ENCODE results near the gene C1orf159.

The C1orf159 gene

GRCh38 chr1:1115786-1116700 lies at the start of gene C1orf159:
TSS of gene C1orf159 (minus strand) at chr1:1116089. CDS start at chr1:1091543, 24,546 bp downstream.
- no peaks in the 10 kb centered on the region for H3K9me3 ChIP-seq (replicated peaks; ENCODE audit: insufficient read depth, low read length)
- no peaks in the 10 kb centered on the region for H3K9me2 ChIP-seq (replicated peaks; ENCODE audit: insufficient read depth, low read length)
- no peaks in the 10 kb centered on the region for H3F3A ChIP-seq (ENCODE audit: insufficient read depth, low read length)
- peak; percentile 97 for DNase-seq
- H3K27ac ChIP-seq (ENCODE audit: low read length) = no peak within 1 kb of the TSS
- peak within 1 kb of the TSS; percentile 45; the same call in 1 of the 2 replicates for H3K9ac ChIP-seq (ENCODE audit: low read length)
- no peaks in the 10 kb centered on the region for H4K20me1 ChIP-seq (ENCODE audit: insufficient read depth, low read length)
- H3K4me1 ChIP-seq (ENCODE audit: low read length) = no peaks in the 10 kb centered on the region
- TF ChIP-seq, protein P1, sequence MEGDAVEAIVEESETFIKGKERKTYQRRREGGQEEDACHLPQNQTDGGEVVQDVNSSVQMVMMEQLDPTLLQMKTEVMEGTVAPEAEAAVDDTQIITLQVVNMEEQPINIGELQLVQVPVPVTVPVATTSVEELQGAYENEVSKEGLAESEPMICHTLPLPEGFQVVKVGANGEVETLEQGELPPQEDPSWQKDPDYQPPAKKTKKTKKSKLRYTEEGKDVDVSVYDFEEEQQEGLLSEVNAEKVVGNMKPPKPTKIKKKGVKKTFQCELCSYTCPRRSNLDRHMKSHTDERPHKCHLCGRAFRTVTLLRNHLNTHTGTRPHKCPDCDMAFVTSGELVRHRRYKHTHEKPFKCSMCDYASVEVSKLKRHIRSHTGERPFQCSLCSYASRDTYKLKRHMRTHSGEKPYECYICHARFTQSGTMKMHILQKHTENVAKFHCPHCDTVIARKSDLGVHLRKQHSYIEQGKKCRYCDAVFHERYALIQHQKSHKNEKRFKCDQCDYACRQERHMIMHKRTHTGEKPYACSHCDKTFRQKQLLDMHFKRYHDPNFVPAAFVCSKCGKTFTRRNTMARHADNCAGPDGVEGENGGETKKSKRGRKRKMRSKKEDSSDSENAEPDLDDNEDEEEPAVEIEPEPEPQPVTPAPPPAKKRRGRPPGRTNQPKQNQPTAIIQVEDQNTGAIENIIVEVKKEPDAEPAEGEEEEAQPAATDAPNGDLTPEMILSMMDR (IDR thresholded peaks at IDR 0.05; ENCODE audit: low read length) = no peak
- TF ChIP-seq EZH2phosphoT487 (IDR thresholded peaks at IDR 0.05; ENCODE audit: low read length) (no peak), EZH2 (optimal IDR thresholded peaks at IDR 0.05; ENCODE audit: low read depth, low read length) (no peak)
- H2AFZ ChIP-seq (ENCODE audit: low read length) = peak within 1 kb of the TSS; percentile 63; the same call in 1 of the 2 replicates
- H3K4me3 ChIP-seq (ENCODE audit: low read length) = peak within 1 kb of the TSS; percentile 80
- 0 out of 2 replicates have a peak, but pooled peaks cover 3% of the 10 kb centered on the region for H3K36me3 ChIP-seq (replicated peaks; ENCODE audit: insufficient read depth, low read length)
- H3K27me3 ChIP-seq (replicated peaks; ENCODE audit: insufficient read depth, low read length) = peaks cover 40% of the 10 kb centered on the region
- peaks cover 12% of the 10 kb centered on the region; the same call in 1 of the 2 replicates for H3K79me2 ChIP-seq (ENCODE audit: low read length)
- peak within 1 kb of the TSS; percentile 90 for H3K4me2 ChIP-seq (ENCODE audit: low read depth, low read length)

DNA sequence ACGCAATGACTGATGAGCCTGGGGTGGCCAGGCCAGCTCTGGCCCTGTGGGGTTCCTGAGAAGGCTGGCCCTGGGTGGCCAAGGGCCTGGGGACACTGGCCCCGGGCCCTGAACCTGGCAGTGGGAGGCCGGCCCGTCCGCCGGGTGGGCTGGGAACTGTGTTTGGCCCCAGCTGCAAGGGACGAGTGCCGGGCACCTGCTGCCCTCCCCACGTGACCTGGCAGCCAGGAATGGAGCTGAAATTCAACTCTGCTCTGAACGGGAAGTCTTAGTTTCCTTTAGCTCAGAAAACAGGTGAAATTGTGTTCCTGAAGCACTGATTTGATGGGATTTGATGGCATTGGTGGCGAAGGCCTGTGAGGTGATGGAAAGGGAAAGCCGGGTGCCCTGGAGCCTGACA lies 49.6 kb upstream of the C1orf159 start:
- Histone ChIP-seq H2AFZ (ENCODE audit: low read length) (no peak overlapping the region), H3K36me3 (replicated peaks; ENCODE audit: insufficient read depth, low read length) (no peaks in the 10 kb centered on the region), H4K20me1 (ENCODE audit: insufficient read depth, low read length) (no peaks in the 10 kb centered on the region), H3K4me3 (ENCODE audit: low read length) (no peak overlapping the region), H3K9me3 (replicated peaks; ENCODE audit: insufficient read depth, low read length) (no peaks in the 10 kb centered on the region), H3K27me3 (replicated peaks; ENCODE audit: insufficient read depth, low read length) (peaks cover 98% of the 10 kb centered on the region), H3K9me2 (replicated peaks; ENCODE audit: insufficient read depth, low read length) (no peaks in the 10 kb centered on the region), H3K79me2 (ENCODE audit: low read length) (no peaks in the 10 kb centered on the region), H3K4me2 (ENCODE audit: low read depth, low read length) (no peak overlapping the region), H3F3A (ENCODE audit: insufficient read depth, low read length) (no peaks in the 10 kb centered on the region), H3K4me1 (ENCODE audit: low read length) (no peaks in the 10 kb centered on the region), H3K27ac (ENCODE audit: low read length) (no peak overlapping the region), H3K9ac (ENCODE audit: low read length) (no peak overlapping the region)
- no peak for DNase-seq
- TF ChIP-seq EZH2phosphoT487 (IDR thresholded peaks at IDR 0.05; ENCODE audit: low read length) (no peak), EZH2 (optimal IDR thresholded peaks at IDR 0.05; ENCODE audit: low read depth, low read length) (no peak)
- TF ChIP-seq, protein P1 (IDR thresholded peaks at IDR 0.05; ENCODE audit: low read length) = no peak

- Histone ChIP-seq H3K4me3 (ENCODE audit: low read length) (no peak overlapping the region), H3K9ac (ENCODE audit: low read length) (no peak overlapping the region), H3K9me3 (replicated peaks; ENCODE audit: insufficient read depth, low read length) (no peaks in the 10 kb centered on the region), H4K20me1 (ENCODE audit: insufficient read depth, low read length) (no peaks in the 10 kb centered on the region), H3K27ac (ENCODE audit: low read length) (no peak overlapping the region), H3F3A (ENCODE audit: insufficient read depth, low read length) (no peaks in the 10 kb centered on the region), H3K79me2 (ENCODE audit: low read length) (no peaks in the 10 kb centered on the region), H3K9me2 (replicated peaks; ENCODE audit: insufficient read depth, low read length) (no peaks in the 10 kb centered on the region), H2AFZ (ENCODE audit: low read length) (no peak overlapping the region), H3K27me3 (replicated peaks; ENCODE audit: insufficient read depth, low read length) (peaks cover 98% of the 10 kb centered on the region), H3K4me1 (ENCODE audit: low read length) (no peaks in the 10 kb centered on the region), H3K4me2 (ENCODE audit: low read depth, low read length) (no peak overlapping the region), H3K36me3 (replicated peaks; ENCODE audit: insufficient read depth, low read length) (no peaks in the 10 kb centered on the region)
- TF ChIP-seq EZH2 (optimal IDR thresholded peaks at IDR 0.05; ENCODE audit: low read depth, low read length) = no peak
- no peak for TF ChIP-seq EZH2phosphoT487 (IDR thresholded peaks at IDR 0.05; ENCODE audit: low read length)
- TF ChIP-seq, protein P1 (IDR thresholded peaks at IDR 0.05; ENCODE audit: low read length) = no peak
- no peak for DNase-seq
Measured at GRCh38 chr1:1164701-1165451, 49.0 kb upstream of the C1orf159 start.
